Measurements from ENCODE around the gene PAX5.

DNA sequence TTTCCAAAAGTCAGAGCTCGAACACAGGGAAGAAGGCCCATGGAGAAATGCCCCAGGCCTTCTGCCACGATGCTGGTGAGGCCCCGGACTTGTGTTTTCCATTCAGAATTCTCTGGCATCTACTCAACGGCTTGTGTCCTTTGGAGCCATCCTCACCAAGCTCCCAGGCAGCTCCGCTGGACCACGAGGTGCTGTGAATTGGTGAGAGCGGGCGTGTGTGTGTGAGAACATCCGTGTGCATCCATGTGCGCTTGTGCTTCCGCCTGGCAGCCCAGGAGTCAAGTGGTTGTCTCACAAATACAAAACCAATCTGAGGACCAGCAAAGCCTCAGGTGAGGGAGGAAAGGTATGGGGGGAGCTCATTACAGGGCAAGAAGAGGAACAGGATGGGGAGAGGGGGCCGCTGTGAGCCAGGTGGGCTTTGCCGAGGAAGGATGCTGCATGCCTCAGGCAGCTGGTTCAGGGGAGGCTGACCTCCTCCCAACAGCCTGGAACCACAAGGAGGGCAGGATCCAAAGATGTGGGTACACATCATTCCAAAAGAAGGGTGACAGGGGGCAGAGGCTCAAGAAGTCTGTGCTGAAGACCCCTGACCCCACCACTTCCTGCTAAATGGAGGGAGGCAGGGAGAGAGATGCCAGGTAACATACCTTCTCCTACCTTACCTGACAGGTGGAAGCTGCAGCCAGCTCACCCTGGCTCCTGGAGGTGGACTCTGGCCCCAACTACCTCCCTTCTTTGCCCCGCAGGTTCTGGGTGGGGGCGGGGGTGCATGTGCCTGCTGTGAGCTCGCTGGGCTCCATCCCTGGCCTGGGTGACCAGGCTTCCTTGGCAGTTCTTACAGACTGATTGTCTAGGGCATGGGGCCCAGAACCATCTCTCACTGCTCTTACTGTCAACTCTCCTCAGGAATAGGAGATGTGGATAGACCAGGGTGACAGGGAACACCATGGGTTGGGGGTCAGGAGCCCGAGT, 196.3 kb downstream of the PAX5 start:
- TF ChIP-seq, protein P1, sequence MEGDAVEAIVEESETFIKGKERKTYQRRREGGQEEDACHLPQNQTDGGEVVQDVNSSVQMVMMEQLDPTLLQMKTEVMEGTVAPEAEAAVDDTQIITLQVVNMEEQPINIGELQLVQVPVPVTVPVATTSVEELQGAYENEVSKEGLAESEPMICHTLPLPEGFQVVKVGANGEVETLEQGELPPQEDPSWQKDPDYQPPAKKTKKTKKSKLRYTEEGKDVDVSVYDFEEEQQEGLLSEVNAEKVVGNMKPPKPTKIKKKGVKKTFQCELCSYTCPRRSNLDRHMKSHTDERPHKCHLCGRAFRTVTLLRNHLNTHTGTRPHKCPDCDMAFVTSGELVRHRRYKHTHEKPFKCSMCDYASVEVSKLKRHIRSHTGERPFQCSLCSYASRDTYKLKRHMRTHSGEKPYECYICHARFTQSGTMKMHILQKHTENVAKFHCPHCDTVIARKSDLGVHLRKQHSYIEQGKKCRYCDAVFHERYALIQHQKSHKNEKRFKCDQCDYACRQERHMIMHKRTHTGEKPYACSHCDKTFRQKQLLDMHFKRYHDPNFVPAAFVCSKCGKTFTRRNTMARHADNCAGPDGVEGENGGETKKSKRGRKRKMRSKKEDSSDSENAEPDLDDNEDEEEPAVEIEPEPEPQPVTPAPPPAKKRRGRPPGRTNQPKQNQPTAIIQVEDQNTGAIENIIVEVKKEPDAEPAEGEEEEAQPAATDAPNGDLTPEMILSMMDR (IDR thresholded peaks at IDR 0.05): no peak
- TF ChIP-seq POLR2A (IDR thresholded peaks at IDR 0.05): no peak

Measured in uterus (tissue), 2 donors.